GM19463 (cell line): ENCODE data around the gene SHOX.
"Not testable (repeated sequence)": the region's sequence is repeated elsewhere in the genome, so short reads cannot be mapped to it uniquely, and the experiment has no call there.

ENCODE experiments used
- ATAC-seq: cut with Tn5 transposase; IDR thresholded peaks from one replicate; pipeline ENCODE4 v1.9.1; 2021; ENCODE audit warnings: mild to moderate bottlenecking, moderate library complexity; ENCODE audit not compliant: unreplicated experiment

The SHOX gene

DNA sequence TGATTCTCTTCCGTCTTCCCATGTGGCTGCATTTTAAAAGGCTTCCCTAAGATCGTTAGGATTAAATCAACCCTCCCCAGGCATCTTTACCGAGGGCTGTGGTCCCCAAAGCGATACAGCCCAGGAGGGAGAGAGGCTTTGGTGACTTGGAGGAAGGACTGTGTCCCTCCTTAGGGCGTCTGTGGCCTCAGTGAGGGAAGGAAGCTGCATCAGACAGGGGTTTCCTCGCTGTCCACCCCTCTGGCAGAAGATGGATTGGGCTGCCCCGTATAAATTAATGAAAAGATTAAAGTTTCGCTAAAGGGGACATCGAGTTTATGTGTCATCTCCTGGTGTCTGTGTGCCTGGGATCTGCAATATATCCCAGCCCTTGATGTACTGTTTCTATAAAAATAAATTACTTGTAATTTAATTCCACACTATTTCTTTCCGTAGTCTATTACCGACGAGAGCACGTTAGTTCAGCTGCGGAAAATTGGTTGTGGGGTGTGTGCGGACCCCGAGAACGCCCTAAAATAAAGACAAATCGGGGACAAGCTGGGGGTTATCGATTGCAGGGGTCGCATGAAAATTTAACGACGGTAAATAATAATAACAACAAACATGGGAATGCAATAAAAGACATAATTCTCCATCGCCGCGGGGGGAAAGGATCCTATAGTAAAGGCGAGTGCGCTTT, 6.5 kb downstream of the SHOX start:
- no peak for ATAC-seq

- ATAC-seq, result no peak
Measured at GRCh38 chrX:637660-638481, 7.3 kb downstream of the SHOX start.

DNA sequence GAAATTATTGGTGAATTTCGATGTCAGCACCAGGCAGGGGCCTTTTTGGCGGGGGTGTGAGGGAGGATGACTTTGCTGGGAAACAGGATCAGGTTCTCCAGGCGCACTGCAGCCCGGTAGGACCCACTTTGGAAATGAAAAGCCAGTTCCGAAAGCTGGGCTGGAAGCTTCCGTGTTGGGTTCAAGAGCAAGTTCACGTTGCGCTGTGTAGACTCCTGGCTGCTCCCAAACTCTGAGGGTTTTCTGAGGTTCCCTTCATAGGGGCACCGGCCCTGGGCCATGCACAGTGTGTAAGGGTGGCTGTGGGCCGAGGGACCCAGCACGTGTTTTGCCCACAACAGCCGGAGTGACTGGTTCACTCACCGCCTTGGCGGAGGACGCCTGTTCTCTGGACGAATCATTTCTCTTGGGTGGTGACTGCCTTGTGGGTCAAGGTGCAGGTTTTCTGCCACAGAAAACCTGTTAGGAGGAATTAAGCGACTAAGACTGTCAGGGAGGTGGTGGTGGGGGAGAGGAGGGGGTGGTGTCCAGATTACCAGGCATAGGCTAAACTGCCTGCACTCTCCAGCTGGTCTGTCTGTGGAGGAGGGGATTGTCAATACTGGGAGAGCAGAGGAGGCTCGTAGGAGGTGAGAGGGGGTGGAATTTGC, 8.0 kb downstream of the SHOX start:
- ATAC-seq, result no peak

GRCh38 chrX:639151-639550, 8.6 kb downstream of the SHOX start:
- ATAC-seq, result no peak

- ATAC-seq, result no peak
Measured at GRCh38 chrX:640641-641040, 10.1 kb downstream of the SHOX start.

DNA sequence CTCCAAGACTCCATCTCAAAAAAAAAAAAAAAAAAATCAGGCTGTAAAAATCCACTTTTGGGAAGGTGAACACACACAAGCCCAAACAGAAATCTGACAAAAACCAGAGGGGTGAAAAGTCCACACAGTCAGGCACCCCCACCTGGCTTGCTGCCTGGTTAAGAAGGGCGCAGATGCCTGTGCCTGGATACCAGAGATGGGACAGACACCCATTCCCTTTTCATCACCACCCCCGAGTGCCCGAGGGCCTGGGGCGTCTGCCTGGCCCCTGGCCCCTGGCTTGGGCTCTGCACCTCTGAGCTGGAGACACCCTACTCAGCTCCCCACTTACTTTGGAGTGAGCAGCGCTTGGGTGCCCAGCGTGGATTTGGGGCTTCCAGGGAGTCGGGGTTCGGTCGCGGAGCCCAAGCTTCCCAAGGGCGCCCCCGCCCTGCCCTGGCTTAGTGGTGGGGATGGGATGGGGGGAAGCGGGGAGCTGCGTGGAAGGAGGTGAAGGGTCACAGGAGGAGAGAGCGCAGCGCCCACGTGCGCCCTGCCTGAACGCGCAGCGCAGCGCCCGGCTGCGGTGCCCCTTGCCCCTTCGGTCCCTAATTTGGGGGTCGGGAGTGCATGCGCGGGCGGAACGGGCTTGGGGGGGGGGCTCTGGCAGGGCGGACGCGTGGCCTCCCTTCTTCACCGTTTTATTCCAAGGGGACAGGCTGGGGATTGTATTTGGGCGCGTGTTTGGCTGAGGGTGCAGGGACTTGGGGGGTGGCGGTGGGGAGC, 11.3 kb downstream of the SHOX start:
- ATAC-seq, result no peak

DNA sequence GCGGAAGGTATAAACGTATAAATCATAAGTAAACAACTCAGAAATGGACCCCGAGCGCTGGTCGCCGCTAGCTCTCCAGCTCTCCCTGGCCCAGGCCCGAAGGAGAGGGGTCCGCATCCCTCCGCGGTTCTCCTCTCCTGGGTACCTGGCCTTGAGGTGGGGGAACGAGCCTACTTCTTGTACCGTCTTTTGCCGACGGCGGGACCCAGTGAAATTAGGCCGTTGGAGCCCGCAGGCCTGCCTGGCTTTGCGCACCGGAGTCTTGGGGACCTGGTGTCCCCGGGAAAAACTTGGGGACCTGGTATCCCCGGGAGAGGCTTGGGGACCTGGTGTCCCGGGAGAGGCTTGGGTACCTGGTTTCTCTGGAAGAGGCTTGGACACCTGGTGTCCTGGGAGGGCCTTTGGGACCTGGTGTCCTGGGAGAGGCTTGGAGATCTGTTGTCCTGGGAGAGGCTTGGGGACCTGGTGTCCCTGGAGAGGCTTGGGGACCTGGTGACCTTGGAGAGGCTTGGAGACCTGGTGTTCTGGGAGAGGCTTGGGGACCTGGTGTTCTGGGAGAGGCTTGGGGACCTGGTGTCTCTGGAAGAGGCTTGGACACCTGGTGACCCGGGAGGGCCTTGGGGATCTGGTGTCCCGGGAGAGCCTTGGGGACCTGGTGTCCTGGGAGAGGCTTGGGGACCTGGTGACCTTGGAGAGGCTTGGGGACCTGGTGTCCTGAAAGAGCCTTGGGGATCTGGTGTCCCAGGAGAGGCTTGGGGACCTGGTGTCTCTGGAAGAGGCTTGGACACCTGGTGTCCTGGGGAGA, 12.0 kb downstream of the SHOX start:
- no peak for ATAC-seq

DNA sequence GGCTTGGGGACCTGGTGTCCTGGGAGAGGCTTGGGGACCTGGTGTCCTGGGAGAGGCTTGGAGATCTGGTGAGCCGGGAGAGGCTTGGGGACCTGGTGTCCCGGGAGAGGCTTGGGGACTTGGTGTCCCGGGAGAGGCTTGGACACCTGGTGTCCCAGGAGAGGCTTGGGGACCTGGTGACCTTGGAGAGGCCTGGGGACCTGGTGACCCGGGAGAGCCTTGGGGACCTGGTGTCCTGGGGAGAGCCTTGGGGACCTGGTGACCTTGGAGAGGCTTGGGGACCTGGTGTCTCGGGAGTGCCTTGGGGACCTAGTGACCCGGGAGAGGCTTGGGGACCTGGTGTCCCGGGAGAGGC, 12.6 kb downstream of the SHOX start:
- no peak for ATAC-seq

- ATAC-seq, result no peak
Measured at GRCh38 chrX:643911-644303, 13.3 kb downstream of the SHOX start.

DNA sequence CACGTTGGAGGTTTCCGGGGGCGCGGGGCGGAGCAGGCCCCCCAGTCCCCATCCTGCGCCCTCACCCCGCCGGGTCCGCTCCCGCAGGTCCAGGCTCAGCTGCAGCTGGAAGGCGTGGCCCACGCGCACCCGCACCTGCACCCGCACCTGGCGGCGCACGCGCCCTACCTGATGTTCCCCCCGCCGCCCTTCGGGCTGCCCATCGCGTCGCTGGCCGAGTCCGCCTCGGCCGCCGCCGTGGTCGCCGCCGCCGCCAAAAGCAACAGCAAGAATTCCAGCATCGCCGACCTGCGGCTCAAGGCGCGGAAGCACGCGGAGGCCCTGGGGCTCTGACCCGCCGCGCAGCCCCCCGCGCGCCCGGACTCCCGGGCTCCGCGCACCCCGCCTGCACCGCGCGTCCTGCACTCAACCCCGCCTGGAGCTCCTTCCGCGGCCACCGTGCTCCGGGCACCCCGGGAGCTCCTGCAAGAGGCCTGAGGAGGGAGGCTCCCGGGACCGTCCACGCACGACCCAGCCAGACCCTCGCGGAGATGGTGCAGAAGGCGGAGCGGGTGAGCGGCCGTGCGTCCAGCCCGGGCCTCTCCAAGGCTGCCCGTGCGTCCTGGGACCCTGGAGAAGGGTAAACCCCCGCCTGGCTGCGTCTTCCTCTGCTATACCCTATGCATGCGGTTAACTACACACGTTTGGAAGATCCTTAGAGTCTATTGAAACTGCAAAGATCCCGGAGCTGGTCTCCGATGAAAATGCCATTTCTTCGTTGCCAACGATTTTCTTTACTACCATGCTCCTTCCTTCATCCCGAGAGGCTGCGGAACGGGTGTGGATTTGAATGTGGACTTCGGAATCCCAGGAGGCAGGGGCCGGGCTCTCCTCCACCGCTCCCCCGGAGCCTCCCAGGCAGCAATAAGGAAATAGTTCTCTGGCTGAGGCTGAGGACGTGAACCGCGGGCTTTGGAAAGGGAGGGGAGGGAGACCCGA, 14.0 kb downstream of the SHOX start:
- ATAC-seq, result no peak

DNA sequence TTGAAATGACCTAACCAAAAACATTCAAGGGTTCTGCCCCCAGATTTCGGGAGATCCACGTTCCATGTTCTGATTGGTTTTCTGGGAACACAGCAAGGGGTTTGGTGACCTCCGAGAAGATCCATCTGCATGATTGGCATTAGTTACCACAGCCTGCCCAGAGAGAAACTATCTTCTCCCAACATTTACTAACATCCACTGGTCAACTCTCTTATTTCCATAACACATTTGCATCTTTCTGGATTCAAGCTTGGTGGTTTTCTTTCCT, 15.6 kb downstream of the SHOX start:
- ATAC-seq, result no peak

DNA sequence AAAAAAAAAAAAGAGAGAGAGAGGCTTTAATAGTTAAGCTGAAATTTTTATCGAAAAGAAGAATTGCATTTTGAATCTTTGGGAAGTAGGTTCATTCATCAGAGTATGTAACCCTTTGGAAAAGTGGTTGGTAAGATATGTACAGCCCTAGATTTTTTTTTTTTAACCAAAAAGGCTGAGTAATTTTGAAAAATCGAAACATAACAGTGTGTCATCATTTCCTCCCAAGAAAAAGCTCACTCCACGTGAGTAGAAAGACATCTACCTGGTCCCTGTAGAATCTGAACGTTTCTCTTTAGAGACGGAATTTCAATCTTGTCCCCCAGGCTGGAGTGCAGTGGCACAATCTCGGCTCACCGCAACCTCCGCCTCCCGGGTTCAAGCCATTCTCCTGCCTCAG, 16.2 kb downstream of the SHOX start:
- ATAC-seq, result no peak

- no peak for ATAC-seq
Measured at GRCh38 chrX:649166-649565, 18.6 kb downstream of the SHOX start.

GRCh38 chrX:650324-650723, 19.7 kb downstream of the SHOX start:
- ATAC-seq, result no peak

GRCh38 chrX:650811-651210, 20.2 kb downstream of the SHOX start:
- no peak for ATAC-seq

- ATAC-seq, result not testable (repeated sequence)
Measured at GRCh38 chrX:651922-652321, 21.3 kb downstream of the SHOX start.

- no peak for ATAC-seq
Measured at GRCh38 chrX:652341-652741, 21.8 kb downstream of the SHOX start.

GRCh38 chrX:653306-653705, 22.7 kb downstream of the SHOX start:
- ATAC-seq, result no peak

- no peak for ATAC-seq
Measured at GRCh38 chrX:661154-661553, 30.6 kb downstream of the SHOX start.

DNA sequence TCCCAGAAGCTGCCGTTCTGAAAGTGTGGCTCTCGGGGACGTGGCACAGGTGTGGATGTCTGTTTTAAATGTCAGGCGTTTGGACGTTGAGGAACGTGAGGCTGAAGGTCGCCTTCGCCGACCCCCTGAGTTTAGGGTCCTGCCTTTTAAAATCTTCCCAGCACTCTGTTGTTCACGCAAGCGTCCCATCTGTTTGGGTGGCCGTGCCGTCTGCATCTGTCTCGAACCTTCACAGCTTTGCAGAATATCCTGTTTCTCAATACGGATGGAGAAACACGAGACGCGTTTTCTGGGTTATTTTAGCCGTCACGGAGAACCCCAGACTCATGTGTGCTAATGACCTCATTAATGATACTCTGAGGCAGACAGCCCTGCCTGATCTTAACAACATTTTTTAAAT, 31.5 kb downstream of the SHOX start:
- no peak for ATAC-seq
